SK-N-SH (cell line): ENCODE measurements around the gene MIDN.
A peak's percentile ranks its signal among the peaks of the same experiment; 100 is the strongest.

Experiments
- CHD2 ChIP-seq: fragments of 150-350 bp; IDR thresholded peaks from 2 replicates; pipeline ENCODE4 v1.6.1; 2018; ENCODE audit warnings: low read length; ENCODE audit not compliant: partially characterized antibody
- CTCF ChIP-seq: fragments of 200-600 bp; sonication (generic); IDR thresholded peaks from 2 replicates; pipeline ENCODE4 v1.6.1; 2017; ENCODE audit warnings: antibody characterized with exemption, mild to moderate bottlenecking, moderate library complexity
- EP300 ChIP-seq, 2 experiments: IDR thresholded peaks; 2 replicates each; pipeline versions ENCODE4 v1.4.0 to v1.6.1; 2012; ENCODE audit warnings: borderline replicate concordance in 1 of 2, low read depth in 1 of 2, low read length in 1 of 2
- EZH2phosphoT487 ChIP-seq: fragments of 200-600 bp; sonication (generic); IDR thresholded peaks from 2 replicates; pipeline ENCODE4 v1.6.1; 2017; ENCODE audit warnings: low read depth, mixed run types, mild to moderate bottlenecking, antibody characterized with exemption, moderate library complexity, borderline replicate concordance
- POLR2AphosphoS5 ChIP-seq: IDR thresholded peaks from 2 replicates; pipeline ENCODE4 v1.6.1; 2012; ENCODE audit warnings: low read depth, low read length

DNA sequence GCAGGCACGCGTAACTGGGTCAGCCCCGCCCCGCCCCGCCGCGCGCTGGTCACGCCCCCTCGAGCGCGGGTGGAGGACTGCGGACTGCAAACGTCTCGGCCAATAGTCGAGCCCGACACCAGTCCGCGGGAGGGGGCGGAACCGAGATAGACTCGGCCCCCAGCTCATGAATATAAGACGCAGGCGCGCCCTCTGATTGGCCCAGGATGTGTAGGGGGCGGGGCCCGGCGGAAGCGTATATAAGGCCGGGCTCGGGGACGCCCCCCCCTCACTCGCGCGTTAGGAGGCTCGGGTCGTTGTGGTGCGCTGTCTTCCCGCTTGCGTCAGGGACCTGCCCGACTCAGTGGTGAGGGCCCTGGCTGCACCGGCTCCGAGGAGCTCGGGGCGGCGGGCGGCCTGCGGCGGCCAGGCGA lies 20.7 kb downstream of the MIDN start, which contains the start of gene CIRBP:
- TF ChIP-seq EZH2phosphoT487: no peak
- no peak for TF ChIP-seq CHD2
- no peak for TF ChIP-seq CTCF
- no peak for TF ChIP-seq EP300 (IDR thresholded peaks at IDR 0.05; ENCODE audit: borderline replicate concordance in 1 of 2, low read depth in 1 of 2, low read length in 1 of 2)
- peak; percentile 99 for TF ChIP-seq POLR2AphosphoS5
